ENCODE data around the gene RUNX1.

RUNX1 gene

DNA sequence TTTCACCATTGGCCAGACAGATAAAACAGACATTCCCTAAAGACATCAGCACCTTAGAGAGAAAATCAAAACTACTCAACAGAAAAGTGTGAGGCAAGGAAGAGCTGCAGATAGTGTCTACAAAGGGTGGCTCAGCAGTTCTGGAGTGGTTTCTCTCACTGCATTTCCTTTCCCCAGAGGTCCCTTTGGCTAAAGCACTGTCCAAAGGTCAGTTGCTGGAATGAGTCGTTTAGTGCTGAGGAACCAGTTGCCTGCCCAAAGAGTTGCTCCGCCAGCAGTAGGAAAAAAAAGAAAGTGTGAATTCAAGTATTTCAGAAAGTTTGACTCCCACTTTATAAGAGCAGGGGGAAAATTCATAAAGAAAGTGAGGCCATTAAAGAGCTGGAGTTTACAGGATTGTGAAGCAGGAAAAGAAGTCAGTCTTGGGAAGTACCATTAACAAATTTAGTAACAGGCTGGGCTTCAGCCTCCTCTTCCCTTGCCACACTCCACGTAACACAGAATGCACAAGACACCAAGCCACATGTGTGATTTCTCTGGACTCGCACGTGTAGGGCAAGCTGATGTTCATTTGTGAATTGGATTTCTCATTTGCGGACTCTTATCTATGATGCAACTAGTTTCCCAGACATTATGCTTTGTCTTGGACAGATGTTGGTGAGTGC is 122.2 kb downstream of the RUNX1 start:
- no peak for ATAC-seq
- H3K4me1 Mint-ChIP-seq, result peaks cover 78% of the 10 kb centered on the region
- H3K4me3 Mint-ChIP-seq, result no peak overlapping the region
- peaks cover 13% of the 10 kb centered on the region for H3K9me3 Mint-ChIP-seq
- no peaks in the 10 kb centered on the region for H3K27me3 Mint-ChIP-seq
- H3K27ac Mint-ChIP-seq, result peak overlapping the region; percentile 53
- H3K36me3 Mint-ChIP-seq (ENCODE audit: low read depth), result peaks cover 14% of the 10 kb centered on the region
- no peak for DNase-seq

GRCh38 chr21:34925597-34925996 is 123.5 kb downstream of the RUNX1 start:
- H3K27ac Mint-ChIP-seq, result peak overlapping the region; percentile 25
- no peak overlapping the region for H3K4me3 Mint-ChIP-seq
- H3K27me3 Mint-ChIP-seq, result no peaks in the 10 kb centered on the region
- peaks cover 13% of the 10 kb centered on the region for H3K9me3 Mint-ChIP-seq
- peaks cover 13% of the 10 kb centered on the region for H3K36me3 Mint-ChIP-seq (ENCODE audit: low read depth)
- H3K4me1 Mint-ChIP-seq, result peaks cover 76% of the 10 kb centered on the region
- ATAC-seq (no peak), DNase-seq (no peak)

DNA sequence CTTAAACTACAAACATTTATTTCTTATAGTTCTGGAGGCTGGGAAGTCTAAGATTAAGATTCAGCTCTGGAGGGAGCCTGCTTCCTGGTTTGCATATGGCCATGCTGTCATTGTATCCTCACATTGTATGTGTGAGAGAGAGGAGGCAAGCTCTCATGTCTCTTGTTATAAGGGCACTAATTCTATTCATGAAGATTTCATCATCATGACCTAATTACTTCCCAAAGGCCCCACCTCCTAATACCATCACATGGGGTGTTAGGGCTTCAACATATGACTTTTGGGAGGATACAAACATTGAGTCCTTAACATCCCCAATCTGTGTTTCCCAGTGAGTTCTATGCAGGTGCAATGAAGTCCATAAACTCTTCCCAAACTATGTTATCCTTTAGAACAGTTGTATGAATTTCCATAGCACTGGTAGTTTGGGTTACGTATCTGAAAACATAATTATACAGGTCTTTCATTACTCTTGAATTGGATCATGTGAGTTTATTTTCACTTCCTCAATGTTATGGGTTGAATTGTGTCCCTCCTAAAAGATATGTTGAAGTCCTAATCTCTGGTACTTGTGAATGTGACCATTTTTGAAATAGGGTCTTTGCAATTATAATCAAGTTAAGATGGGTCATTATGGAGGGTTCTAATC is 124.2 kb downstream of the RUNX1 start:
- Mint-ChIP-seq H3K27ac (peak overlapping the region; percentile 40), H3K36me3 (ENCODE audit: low read depth) (peaks cover 15% of the 10 kb centered on the region), H3K27me3 (no peaks in the 10 kb centered on the region), H3K4me1 (peaks cover 79% of the 10 kb centered on the region), H3K4me3 (no peak overlapping the region), H3K9me3 (peaks cover 13% of the 10 kb centered on the region)
- ATAC-seq (no peak), DNase-seq (no peak)

- H3K36me3 Mint-ChIP-seq (ENCODE audit: low read depth), result peaks cover 15% of the 10 kb centered on the region
- H3K27me3 Mint-ChIP-seq, result no peaks in the 10 kb centered on the region
- ATAC-seq, result no peak
- H3K27ac Mint-ChIP-seq, result no peak overlapping the region
- peaks cover 13% of the 10 kb centered on the region for H3K9me3 Mint-ChIP-seq
- no peak for DNase-seq
- H3K4me1 Mint-ChIP-seq, result peaks cover 83% of the 10 kb centered on the region
- no peak overlapping the region for H3K4me3 Mint-ChIP-seq
Measured at GRCh38 chr21:34924194-34924593, 124.9 kb downstream of the RUNX1 start.

DNA sequence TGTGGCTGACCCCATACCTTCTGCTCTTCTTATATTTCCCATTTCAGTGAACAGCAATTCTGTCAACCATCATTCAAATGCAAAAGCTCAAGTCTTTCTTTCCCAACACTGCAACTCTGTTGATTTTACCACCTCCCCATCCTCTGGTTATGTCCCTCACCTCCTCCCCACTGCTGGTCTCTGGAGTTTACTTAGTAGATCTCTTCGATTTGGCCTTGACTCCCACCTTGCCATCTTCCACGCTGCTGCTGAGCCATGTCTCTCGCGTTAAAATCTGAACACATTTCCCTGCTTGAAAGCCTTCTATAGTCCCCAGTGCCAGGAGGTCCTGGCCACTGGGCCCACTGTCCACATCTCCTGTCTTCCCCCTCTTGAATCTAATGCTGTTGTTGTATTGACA is 125.5 kb downstream of the RUNX1 start:
- Mint-ChIP-seq H3K27me3 (no peaks in the 10 kb centered on the region), H3K27ac (peak overlapping the region; percentile 20), H3K4me3 (no peak overlapping the region), H3K9me3 (peaks cover 13% of the 10 kb centered on the region), H3K36me3 (ENCODE audit: low read depth) (peaks cover 15% of the 10 kb centered on the region), H3K4me1 (peaks cover 80% of the 10 kb centered on the region)
- DNase-seq, result no peak
- ATAC-seq, result no peak

DNA sequence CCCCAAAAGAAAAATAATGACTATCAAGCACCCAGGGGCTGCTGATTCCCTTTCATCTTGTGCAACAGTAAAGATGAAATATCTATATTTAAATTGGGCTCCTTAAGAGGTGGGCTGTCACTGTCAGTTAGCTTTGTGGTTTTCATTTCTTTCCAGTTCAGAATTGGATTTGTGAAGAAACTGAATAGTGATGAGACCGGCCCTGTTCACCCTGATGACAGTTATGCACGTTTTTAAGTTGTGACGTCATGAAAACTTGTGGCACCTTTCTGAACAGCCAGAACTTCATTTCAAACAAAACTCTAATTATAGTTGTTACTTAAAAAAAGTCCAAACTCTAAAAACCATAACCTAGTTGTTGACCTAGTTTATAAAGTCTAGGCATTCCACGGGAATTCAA is 125.9 kb downstream of the RUNX1 start:
- Mint-ChIP-seq H3K36me3 (ENCODE audit: low read depth) (peaks cover 15% of the 10 kb centered on the region), H3K4me3 (no peak overlapping the region), H3K4me1 (peaks cover 76% of the 10 kb centered on the region), H3K9me3 (peaks cover 13% of the 10 kb centered on the region), H3K27ac (no peak overlapping the region), H3K27me3 (no peaks in the 10 kb centered on the region)
- ATAC-seq (peak; percentile 58), DNase-seq (no peak)

- H3K36me3 Mint-ChIP-seq (ENCODE audit: low read depth), result peaks cover 15% of the 10 kb centered on the region
Measured at GRCh38 chr21:34922479-34922878, 126.6 kb downstream of the RUNX1 start.

DNA sequence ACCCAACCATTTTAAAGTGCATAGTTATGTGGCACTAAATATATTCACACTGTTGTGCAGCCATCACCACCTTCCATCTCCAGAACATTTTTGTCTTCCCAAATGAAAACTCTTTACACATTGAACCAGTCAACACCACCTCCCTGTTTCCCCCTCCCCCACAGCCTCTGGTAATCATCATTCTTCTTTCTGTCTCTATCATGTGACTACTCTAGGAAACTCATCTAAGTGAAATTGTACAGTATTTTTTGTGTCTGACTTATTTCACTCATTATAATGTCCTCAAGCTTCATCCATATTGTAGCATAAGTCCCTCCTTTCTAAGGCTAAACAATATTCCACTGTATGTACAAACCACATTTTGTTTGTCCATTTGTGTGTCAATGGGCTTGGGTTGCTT is 128.0 kb downstream of the RUNX1 start:
- DNase-seq (no peak), ATAC-seq (no peak)
- H3K27me3 Mint-ChIP-seq, result no peaks in the 10 kb centered on the region
- peaks cover 18% of the 10 kb centered on the region for H3K36me3 Mint-ChIP-seq (ENCODE audit: low read depth)
- H3K9me3 Mint-ChIP-seq, result peaks cover 13% of the 10 kb centered on the region
- no peak overlapping the region for H3K4me3 Mint-ChIP-seq
- peak overlapping the region; percentile 17 for H3K27ac Mint-ChIP-seq
- peaks cover 63% of the 10 kb centered on the region for H3K4me1 Mint-ChIP-seq

More at GRCh38 chr21:34922479-34922878, 126.6 kb downstream of the RUNX1 start:
- H3K27me3 Mint-ChIP-seq, result no peaks in the 10 kb centered on the region
- DNase-seq (no peak), ATAC-seq (no peak)
- H3K27ac Mint-ChIP-seq, result no peak overlapping the region
- H3K9me3 Mint-ChIP-seq, result peaks cover 13% of the 10 kb centered on the region
- H3K4me3 Mint-ChIP-seq, result no peak overlapping the region
- peaks cover 70% of the 10 kb centered on the region for H3K4me1 Mint-ChIP-seq

DNA sequence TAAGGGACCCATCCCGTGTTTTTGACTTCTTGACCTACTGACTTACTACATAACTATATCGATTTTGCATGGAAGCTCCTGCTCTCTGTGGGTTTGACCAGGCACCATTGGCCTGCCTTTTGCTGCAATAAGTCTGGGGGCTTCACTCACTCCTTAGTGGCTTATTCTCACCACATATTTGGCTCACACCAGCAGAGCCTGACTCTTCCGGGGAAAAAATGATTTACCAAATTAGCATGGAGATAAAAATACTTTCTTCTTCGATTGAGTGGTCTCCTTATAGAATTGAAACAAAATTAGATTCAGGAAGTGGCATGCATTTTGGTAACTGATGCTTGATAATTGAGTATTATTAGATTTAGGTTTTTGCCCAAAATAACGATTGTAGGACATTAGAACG is 129.7 kb downstream of the RUNX1 start:
- DNase-seq, result no peak
- ATAC-seq, result no peak
- no peak overlapping the region for H3K4me3 Mint-ChIP-seq

GRCh38 chr21:34916446-34916845 is 132.7 kb downstream of the RUNX1 start:
- ATAC-seq (no peak), DNase-seq (no peak)
- Mint-ChIP-seq H3K4me1 (peaks cover 36% of the 10 kb centered on the region), H3K36me3 (ENCODE audit: low read depth) (peaks cover 6% of the 10 kb centered on the region), H3K27me3 (no peaks in the 10 kb centered on the region), H3K27ac (peak overlapping the region; percentile 33), H3K4me3 (no peak overlapping the region), H3K9me3 (no peaks in the 10 kb centered on the region)

More for the DNA sequence above, 129.7 kb downstream of the RUNX1 start:
- H3K4me1 Mint-ChIP-seq, result peaks cover 48% of the 10 kb centered on the region
- no peak overlapping the region for H3K27ac Mint-ChIP-seq
- H3K36me3 Mint-ChIP-seq (ENCODE audit: low read depth), result peaks cover 15% of the 10 kb centered on the region
- peaks cover 9% of the 10 kb centered on the region for H3K9me3 Mint-ChIP-seq
- H3K27me3 Mint-ChIP-seq, result no peaks in the 10 kb centered on the region

DNA sequence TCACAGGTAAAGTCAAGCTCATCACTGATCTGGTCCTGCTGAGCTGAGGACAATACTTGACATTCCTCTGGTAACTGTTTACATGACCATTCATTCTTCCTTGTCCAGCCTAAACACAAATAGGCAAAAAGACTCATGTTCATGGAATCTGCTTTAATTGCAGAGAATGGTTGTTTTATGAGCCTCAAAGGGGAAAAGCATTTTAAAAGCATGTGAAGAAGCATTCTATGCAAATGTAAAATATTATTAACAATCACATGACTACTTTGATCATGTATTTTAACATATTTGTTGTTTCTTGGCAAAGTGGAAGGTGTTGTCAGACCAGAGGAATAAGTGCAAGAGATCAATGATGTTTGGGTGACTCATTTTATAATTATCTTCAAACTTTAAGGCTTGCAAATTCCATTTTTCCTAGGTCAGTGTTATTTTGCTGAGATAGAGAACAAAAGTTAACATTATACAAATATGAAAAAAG is 133.7 kb downstream of the RUNX1 start:
- DNase-seq, result no peak
- H3K4me1 Mint-ChIP-seq, result peaks cover 42% of the 10 kb centered on the region
- no peak for ATAC-seq

DNA sequence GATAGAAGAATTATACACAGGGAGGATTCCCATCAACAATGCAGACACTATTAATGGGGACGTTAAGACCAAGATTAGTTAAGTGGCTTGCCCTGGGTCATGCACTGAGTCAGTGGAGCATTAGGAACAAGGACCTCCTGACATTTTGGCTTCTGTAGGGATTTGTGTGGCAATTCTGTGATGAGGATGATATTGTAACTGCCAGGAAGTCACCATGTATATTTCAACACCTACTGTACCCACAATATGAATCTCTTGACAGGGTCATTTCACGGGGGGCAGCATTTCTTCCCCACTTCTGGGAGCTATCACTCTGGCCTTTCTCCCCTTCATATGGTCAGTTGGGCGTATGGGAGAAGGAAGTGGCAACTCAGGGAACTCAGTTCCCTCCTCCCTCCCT is 134.9 kb downstream of the RUNX1 start:
- ATAC-seq (no peak), DNase-seq (no peak)
- Mint-ChIP-seq H3K36me3 (ENCODE audit: low read depth) (peaks cover 6% of the 10 kb centered on the region), H3K27ac (no peak overlapping the region), H3K4me3 (no peak overlapping the region), H3K9me3 (no peaks in the 10 kb centered on the region), H3K27me3 (no peaks in the 10 kb centered on the region), H3K4me1 (peaks cover 43% of the 10 kb centered on the region)

More for the DNA sequence above, 133.7 kb downstream of the RUNX1 start:
- Mint-ChIP-seq H3K9me3 (no peaks in the 10 kb centered on the region), H3K27me3 (no peaks in the 10 kb centered on the region), H3K36me3 (ENCODE audit: low read depth) (peaks cover 6% of the 10 kb centered on the region), H3K4me3 (no peak overlapping the region), H3K27ac (no peak overlapping the region)

- H3K9me3 Mint-ChIP-seq, result no peaks in the 10 kb centered on the region
- ATAC-seq (no peak), DNase-seq (no peak)
- H3K27me3 Mint-ChIP-seq, result no peaks in the 10 kb centered on the region
- no peak overlapping the region for H3K27ac Mint-ChIP-seq
- peaks cover 44% of the 10 kb centered on the region for H3K4me1 Mint-ChIP-seq
- no peak overlapping the region for H3K4me3 Mint-ChIP-seq
- H3K36me3 Mint-ChIP-seq (ENCODE audit: low read depth), result peaks cover 6% of the 10 kb centered on the region
Measured at GRCh38 chr21:34913811-34914210, 135.3 kb downstream of the RUNX1 start.

DNA sequence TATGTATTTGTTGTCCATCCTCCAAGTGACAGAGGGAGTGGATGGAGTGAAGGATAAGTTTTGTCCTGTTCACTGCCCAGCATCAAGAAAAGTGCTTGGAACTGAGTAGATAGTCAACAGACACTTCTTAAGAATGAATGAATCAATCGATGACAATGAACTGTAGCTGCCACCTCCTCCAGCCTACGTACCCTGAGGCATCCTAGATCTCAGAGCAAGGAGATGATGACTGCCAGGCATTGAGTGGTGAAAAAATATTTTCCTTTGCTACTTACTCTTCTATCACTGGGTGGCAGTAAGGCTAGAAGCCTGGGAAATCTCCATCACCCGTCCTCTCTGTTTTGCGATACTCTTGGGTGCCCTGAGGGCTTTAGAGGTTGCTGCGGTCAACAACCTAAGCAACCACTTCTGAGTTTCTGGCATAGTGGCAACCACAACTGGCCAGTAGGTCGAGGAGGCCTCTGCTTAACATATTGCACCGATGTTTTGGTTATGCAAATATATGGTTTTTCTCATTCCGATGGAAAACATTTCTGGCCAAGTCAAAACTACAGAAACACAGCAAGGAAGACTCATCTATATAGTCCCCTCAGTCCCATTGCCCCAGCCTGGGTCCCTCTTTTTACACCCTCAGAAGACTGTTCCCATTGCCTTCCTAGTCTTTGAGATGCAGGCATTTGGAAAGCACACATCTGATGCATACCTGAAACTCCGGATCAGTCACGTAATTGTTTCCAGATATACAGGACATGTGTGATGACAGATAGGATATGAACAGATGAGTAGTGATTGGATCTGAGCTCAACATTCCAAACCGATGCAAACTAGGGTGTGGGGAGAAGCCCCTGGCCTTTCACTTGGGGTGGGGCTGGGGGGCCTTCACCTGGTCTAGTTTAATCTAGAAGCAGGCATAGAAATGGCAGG is 136.8 kb downstream of the RUNX1 start:
- H3K36me3 Mint-ChIP-seq (ENCODE audit: low read depth), result peaks cover 6% of the 10 kb centered on the region
- H3K4me1 Mint-ChIP-seq, result peaks cover 56% of the 10 kb centered on the region
- ATAC-seq (no peak), DNase-seq (no peak)
- H3K4me3 Mint-ChIP-seq, result no peak overlapping the region
- no peaks in the 10 kb centered on the region for H3K27me3 Mint-ChIP-seq
- no peaks in the 10 kb centered on the region for H3K9me3 Mint-ChIP-seq
- H3K27ac Mint-ChIP-seq, result no peak overlapping the region

Data from activated naive CD8-positive, alpha-beta T cell treated with anti-CD3 and anti-CD28 coated beads, Interleukin-2, amount 50 U/mL, for 24 hours (primary cell).